Esophagus squamous epithelium (tissue), 5 donors: ENCODE data around the gene NTNG2. TPM values are rescaled to one million over a fixed set of nuclear protein-coding genes. Genes with fewer than 3 reads are reported as not detected.

Experiments
- DNase-seq: peaks from one replicate; lab custom pipeline; 2025; lab: John Stamatoyannopoulos, UW
- H3K27ac ChIP-seq, 4 donors: fragments of 200-600 bp; sonication (generic); one replicate each; pipeline ENCODE4 v1.5.1; 2016 to 2019; ENCODE audit warnings: mild to moderate bottlenecking in 1 of 4
- H3K27me3 ChIP-seq, 4 donors: fragments of 200-600 bp; sonication (generic); 1 replicate in 3 of 4; 2 replicates in 1 of 4; pipeline versions ENCODE4 v1.5.1 to v1.6.0; 2017 to 2021; ENCODE audit warnings: antibody characterized with exemption in 1 of 4
- H3K36me3 ChIP-seq, 3 donors: fragments of 200-600 bp; sonication (generic); one replicate each; pipeline ENCODE4 v1.5.1; 2016 to 2019
- H3K4me1 ChIP-seq, 3 donors: fragments of 200-600 bp; sonication (generic); one replicate each; pipeline ENCODE4 v1.5.1; 2017 to 2019
- H3K4me3 ChIP-seq, 4 donors: fragments of 200-600 bp; sonication (generic); 1 replicate in 3 of 4; 2 replicates in 1 of 4; pipeline ENCODE4 v1.5.1; 2016 to 2019; ENCODE audit warnings: mild to moderate bottlenecking in 2 of 4, moderate library complexity in 1 of 4
- H3K9me3 ChIP-seq, 3 donors: fragments of 200-600 bp; sonication (generic); one replicate each; pipeline ENCODE4 v1.5.1; 2016 to 2019
- POLR2A ChIP-seq, 4 donors: fragments of 450-650 bp; IDR thresholded peaks; one replicate each; pipeline ENCODE4 v1.6.1; 2017; ENCODE audit warnings: antibody characterized with exemption in 4 of 4, mild to moderate bottlenecking in 4 of 4, moderate library complexity in 3 of 4
- WGBS, 2 donors: methylation state at CpG; one replicate each; pipeline ENCODE4 v1.1.5; 2018; 5-methylcytosine and 5-hydroxymethylcytosine counted together
- intact Hi-C: fragments of 100-400 bp; cut with DNase I; formaldehyde crosslinking; loops from one replicate; pipeline ENCODE4 v1.15.0; 2022
- total RNA-seq, 4 donors: library from RNA; depleted of rRNA; stranded (reverse); fragments of >200 nt; gene quantifications; one replicate each; pipeline ENCODE4 v1.1.0, GENCODE V29; 2016
- TF ChIP-seq, protein P1 (sequence below), 6 experiments: fragments of 450-650 bp in 4 of 6; fragments of 200-600 bp in 2 of 6; sonication (generic) in 2 of 6; IDR thresholded peaks; one replicate each; pipeline ENCODE4 v1.5.1; 2016 to 2019; ENCODE audit warnings: antibody characterized with exemption in 6 of 6, mild to moderate bottlenecking in 4 of 6, moderate library complexity in 4 of 6
- donor health status: DM: yes; HTN: yes; CAD: no.

Gene NTNG2
- total RNA-seq, 4 donors from 2014 or later, result 0.08 to 0.95 (median 0.29) TPM

DNA sequence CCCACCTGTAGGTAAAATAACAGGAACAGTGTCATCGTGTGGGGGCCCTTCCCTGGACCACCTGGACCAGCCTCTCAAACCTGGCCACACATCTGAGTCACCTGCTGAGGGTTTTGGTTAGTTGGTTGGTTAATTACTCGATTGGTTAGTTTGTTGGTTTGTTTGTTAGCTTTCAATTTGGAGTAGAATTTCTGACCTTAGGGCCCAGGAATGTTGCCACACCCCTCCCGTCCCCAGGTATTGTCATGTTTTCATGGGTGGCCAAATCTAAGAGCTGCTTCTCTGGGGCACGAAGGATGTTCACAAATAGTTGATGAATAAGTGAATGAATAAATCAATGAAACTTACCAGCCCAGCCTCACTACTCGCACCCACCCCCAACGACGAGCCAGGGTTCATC, 21.9 kb downstream of the NTNG2 start:
- H3K36me3 ChIP-seq, result no peaks in the 10 kb centered on the region
- TF ChIP-seq, protein P1, sequence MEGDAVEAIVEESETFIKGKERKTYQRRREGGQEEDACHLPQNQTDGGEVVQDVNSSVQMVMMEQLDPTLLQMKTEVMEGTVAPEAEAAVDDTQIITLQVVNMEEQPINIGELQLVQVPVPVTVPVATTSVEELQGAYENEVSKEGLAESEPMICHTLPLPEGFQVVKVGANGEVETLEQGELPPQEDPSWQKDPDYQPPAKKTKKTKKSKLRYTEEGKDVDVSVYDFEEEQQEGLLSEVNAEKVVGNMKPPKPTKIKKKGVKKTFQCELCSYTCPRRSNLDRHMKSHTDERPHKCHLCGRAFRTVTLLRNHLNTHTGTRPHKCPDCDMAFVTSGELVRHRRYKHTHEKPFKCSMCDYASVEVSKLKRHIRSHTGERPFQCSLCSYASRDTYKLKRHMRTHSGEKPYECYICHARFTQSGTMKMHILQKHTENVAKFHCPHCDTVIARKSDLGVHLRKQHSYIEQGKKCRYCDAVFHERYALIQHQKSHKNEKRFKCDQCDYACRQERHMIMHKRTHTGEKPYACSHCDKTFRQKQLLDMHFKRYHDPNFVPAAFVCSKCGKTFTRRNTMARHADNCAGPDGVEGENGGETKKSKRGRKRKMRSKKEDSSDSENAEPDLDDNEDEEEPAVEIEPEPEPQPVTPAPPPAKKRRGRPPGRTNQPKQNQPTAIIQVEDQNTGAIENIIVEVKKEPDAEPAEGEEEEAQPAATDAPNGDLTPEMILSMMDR (IDR thresholded peaks at IDR 0.05), result no peak
- TF ChIP-seq POLR2A (IDR thresholded peaks at IDR 0.05), result no peak
- H3K27ac ChIP-seq, result no peak overlapping the region
- WGBS, 2 donors, result 31 to 44% methylated on average over 5 to 7 of the region's 7 CpGs
- peaks cover 0 to 99% (median 4%) of the 10 kb centered on the region in 4 donors for H3K27me3 ChIP-seq
- H3K4me1 ChIP-seq, result peaks cover 0 to 7% (median 0%) of the 10 kb centered on the region in 3 donors
- intact Hi-C loops, result no loop called here
- no peak overlapping the region for H3K4me3 ChIP-seq
- DNase-seq, result no peak
- no peaks in the 10 kb centered on the region for H3K9me3 ChIP-seq

DNA sequence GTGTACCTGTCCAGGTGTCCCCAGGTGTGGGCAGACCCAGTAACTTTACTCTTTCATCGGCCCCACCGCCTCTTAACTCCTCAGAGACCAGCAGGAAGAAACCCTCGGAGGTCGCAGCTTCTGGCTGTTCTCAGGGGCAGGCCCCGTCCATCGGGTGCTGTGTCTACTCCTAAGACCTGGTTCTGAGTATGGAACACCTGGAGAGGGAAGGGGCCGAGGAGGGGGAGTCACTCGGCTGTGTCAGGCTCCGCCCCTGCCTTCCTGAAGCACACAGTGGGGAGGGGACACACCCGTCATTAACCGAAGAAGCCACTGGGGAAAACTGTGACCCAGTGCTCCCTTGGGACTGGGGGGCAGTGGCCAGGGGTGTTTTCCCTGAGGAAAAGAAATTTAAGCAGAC, 22.3 kb downstream of the NTNG2 start:
- H3K27ac ChIP-seq, result no peak overlapping the region
- 55 to 65% methylated on average over 2 to 4 of the region's 11 CpGs for WGBS, 2 donors
- H3K4me1 ChIP-seq, result peaks cover 0 to 7% (median 0%) of the 10 kb centered on the region in 3 donors
- no peak for DNase-seq
- H3K4me3 ChIP-seq, result no peak overlapping the region
- intact Hi-C loops, result no loop called here
- no peaks in the 10 kb centered on the region for H3K9me3 ChIP-seq
- TF ChIP-seq POLR2A (IDR thresholded peaks at IDR 0.05), result no peak
- TF ChIP-seq, protein P1 (IDR thresholded peaks at IDR 0.05), result no peak
- H3K27me3 ChIP-seq, result peaks cover 0 to 100% (median 4%) of the 10 kb centered on the region in 4 donors
- H3K36me3 ChIP-seq, result no peaks in the 10 kb centered on the region

DNA sequence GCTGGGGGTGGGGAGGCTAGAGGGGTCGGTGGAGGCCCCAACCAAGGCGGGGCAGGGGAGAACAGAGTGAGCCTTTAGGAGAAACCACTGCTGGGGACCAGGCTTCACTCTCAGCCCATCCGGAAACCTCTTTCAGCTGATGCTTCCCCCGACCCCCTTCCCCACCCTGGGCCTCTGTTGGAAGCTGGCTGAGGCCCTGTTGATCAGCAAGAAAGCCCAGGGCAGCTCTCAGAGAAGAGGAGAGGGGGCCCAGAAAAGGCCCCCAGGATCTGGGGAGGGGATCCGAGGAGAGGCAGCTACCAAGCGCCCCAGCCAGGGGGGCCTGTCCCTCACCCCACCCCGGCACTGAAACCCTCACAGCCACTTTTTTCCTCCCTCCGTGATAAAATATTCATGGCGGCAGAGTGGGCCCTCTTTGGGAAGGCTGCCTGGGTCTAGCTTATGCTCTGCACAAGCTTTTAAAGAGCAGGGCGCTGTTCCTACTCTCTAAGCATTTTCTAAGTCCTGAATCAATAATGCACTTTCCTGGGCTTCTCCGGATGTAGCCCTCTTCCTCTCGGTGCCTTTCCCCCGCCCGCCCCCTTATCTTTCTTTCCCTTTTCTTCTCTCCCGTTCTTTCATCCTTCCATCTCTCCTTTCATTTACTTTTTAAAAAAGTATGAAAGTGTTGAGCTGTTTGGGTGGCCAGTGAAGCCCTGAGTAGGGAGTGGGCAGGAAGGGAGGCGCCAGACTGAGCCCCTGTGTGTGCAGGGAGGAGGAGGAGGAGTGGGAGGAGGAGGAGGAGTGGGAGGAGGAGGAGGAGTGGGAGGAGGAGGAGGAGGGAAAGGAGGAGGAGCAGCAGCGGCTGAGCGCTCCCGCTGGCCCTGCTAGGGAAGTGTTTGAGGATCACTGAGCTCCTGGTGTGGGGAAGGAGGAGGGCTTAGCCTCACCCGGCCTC, 23.5 kb downstream of the NTNG2 start:
- no peak overlapping the region for H3K27ac ChIP-seq

DNA sequence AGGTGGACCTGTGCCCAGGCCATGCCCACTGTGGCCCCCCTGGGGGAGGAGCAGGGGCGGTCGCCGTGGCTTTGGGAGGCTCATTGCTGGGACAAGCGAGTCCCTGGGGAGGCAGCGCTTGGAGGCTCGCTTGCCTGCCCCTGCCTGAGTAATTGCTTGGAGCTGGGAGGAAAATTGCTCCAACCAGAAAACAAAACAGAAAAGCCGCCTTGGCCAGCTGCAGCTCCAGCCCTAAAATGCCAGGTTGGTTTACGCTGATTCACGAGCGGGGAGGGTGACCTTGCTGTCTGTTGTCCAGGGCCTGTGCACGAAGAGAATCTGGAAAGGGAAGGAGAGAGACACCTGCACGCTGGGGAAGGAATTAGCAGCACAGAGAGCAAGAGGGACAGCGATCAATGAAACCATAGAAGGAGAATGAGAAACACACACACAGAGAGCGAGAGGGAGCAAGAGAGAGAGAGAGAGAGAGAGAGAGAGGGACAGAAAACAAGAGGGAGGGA, 25.3 kb downstream of the NTNG2 start:
- peaks cover 0 to 96% (median 4%) of the 10 kb centered on the region in 4 donors for H3K27me3 ChIP-seq
- H3K9me3 ChIP-seq, result no peaks in the 10 kb centered on the region
- TF ChIP-seq, protein P1 (IDR thresholded peaks at IDR 0.05), result no peak
- no peak for TF ChIP-seq POLR2A (IDR thresholded peaks at IDR 0.05)
- no peak overlapping the region for H3K4me3 ChIP-seq
- no peak overlapping the region for H3K27ac ChIP-seq
- no peaks in the 10 kb centered on the region for H3K36me3 ChIP-seq
- intact Hi-C loops, result no loop called here
- H3K4me1 ChIP-seq, result peaks cover 0 to under 1% (median 0%) of the 10 kb centered on the region in 3 donors
- WGBS, 2 donors, result 26 to 43% methylated on average over 7 to 8 of the region's 14 CpGs
- DNase-seq, result no peak

More for the DNA sequence above, 23.5 kb downstream of the NTNG2 start:
- WGBS, 2 donors, result 27 to 28% methylated on average over 16 to 20 of the region's 20 CpGs
- H3K4me1 ChIP-seq, result peaks cover 0 to 7% (median 0%) of the 10 kb centered on the region in 3 donors
- intact Hi-C loops, result no loop called here
- no peak overlapping the region for H3K4me3 ChIP-seq
- TF ChIP-seq POLR2A (IDR thresholded peaks at IDR 0.05), result no peak
- TF ChIP-seq, protein P1 (IDR thresholded peaks at IDR 0.05), result no peak
- peaks cover 0 to 96% (median 4%) of the 10 kb centered on the region in 4 donors for H3K27me3 ChIP-seq
- H3K9me3 ChIP-seq, result no peaks in the 10 kb centered on the region
- H3K36me3 ChIP-seq, result no peaks in the 10 kb centered on the region
- no peak for DNase-seq

DNA sequence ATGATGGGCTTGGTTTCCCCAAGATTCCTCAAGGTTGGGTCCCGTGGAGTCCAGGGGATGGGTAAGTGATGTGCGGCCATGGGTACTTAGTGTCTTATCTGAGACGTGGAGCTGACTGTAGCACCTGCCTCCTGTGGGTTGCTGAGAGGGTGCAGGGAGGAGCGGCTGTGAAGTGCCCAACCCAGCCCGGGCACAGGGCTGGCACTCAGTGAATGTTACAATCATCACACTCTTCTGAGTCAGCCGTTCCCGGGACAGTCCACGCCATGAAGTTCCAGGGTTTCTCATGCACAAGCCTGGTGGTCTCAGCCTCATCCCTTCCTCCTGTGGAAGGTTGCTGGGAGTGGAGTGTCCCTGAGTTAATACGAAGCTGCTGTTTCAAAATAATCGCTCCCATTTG, 29.1 kb downstream of the NTNG2 start:
- no peaks in the 10 kb centered on the region for H3K9me3 ChIP-seq
- DNase-seq, result no peak
- no peak overlapping the region for H3K27ac ChIP-seq
- intact Hi-C loops, result no loop called here
- no peaks in the 10 kb centered on the region for H3K4me1 ChIP-seq
- no peak overlapping the region for H3K4me3 ChIP-seq
- WGBS, 2 donors, result 79 to 80% methylated on average over 3 to 9 of the region's 10 CpGs
- no peak for TF ChIP-seq POLR2A (IDR thresholded peaks at IDR 0.05)
- peaks cover 0 to 83% (median 4%) of the 10 kb centered on the region in 4 donors for H3K27me3 ChIP-seq
- H3K36me3 ChIP-seq, result no peaks in the 10 kb centered on the region
